Smooth muscle cell (in vitro differentiated cells): ENCODE measurements around the gene OXSR1. TPM values are rescaled to one million over a fixed set of nuclear protein-coding genes. Genes with fewer than 3 reads are reported as not detected.
A peak's percentile ranks its signal among the peaks of the same experiment; 100 is the strongest.

Experiments used
- DNase-seq: peaks from one replicate; lab custom pipeline; 2025; ENCODE audit not compliant: unreplicated experiment; lab: John Stamatoyannopoulos, UW
- H2AFZ ChIP-seq: fragments of 200-600 bp; sonication (generic); 2 replicates; pipeline ENCODE4 v1.6.0; 2016; ENCODE audit warnings: antibody characterized with exemption, low read depth, mild to moderate bottlenecking
- H3F3A ChIP-seq: fragments of 200-600 bp; sonication (generic); 2 replicates; pipeline ENCODE4 v1.6.0; 2017; ENCODE audit warnings: antibody characterized with exemption, low read depth
- H3K27ac ChIP-seq: fragments of 200-600 bp; sonication (generic); 2 replicates; pipeline ENCODE4 v1.5.1; 2016; ENCODE audit warnings: low read depth, mild to moderate bottlenecking
- H3K27me3 ChIP-seq: fragments of 200-600 bp; sonication (generic); 2 replicates; pipeline ENCODE4 v1.6.1; 2016; ENCODE audit warnings: low read depth, mild to moderate bottlenecking
- H3K36me3 ChIP-seq: fragments of 200-600 bp; sonication (generic); 2 replicates; pipeline ENCODE4 v1.5.1; 2016; ENCODE audit warnings: low read depth
- H3K4me1 ChIP-seq: fragments of 200-600 bp; sonication (generic); 2 replicates; pipeline ENCODE4 v1.5.1; 2016; ENCODE audit warnings: low read depth
- H3K4me2 ChIP-seq: fragments of 200-600 bp; sonication (generic); 2 replicates; pipeline ENCODE4 v1.6.0; 2016; ENCODE audit warnings: mild to moderate bottlenecking
- H3K4me3 ChIP-seq: fragments of 200-600 bp; sonication (generic); 2 replicates; pipeline ENCODE4 v1.5.1; 2016; ENCODE audit warnings: mild to moderate bottlenecking
- H3K79me2 ChIP-seq: fragments of 200-600 bp; sonication (generic); 2 replicates; pipeline ENCODE4 v1.6.0; 2016; ENCODE audit warnings: low read depth, mild to moderate bottlenecking
- H3K9ac ChIP-seq: fragments of 200-600 bp; sonication (generic); 2 replicates; pipeline ENCODE4 v1.6.0; 2016; ENCODE audit warnings: low read depth
- H3K9me3 ChIP-seq: fragments of 200-600 bp; sonication (generic); replicated peaks from 2 replicates; pipeline ENCODE4 v1.5.1; 2016; ENCODE audit warnings: low read depth
- H4K20me1 ChIP-seq: fragments of 200-600 bp; sonication (generic); 2 replicates; pipeline ENCODE4 v1.6.0; 2016; ENCODE audit warnings: low read depth
- CTCF ChIP-seq: fragments of 200-600 bp; sonication (generic); IDR thresholded peaks from 2 replicates; pipeline ENCODE4 v1.5.1; 2017; ENCODE audit warnings: borderline replicate concordance, mild to moderate bottlenecking, antibody characterized with exemption; ENCODE audit not compliant: insufficient read depth, poor library complexity, severe bottlenecking
- WGBS: methylation state at CpG from one replicate; pipeline ENCODE4 v1.1.7; 2016; ENCODE audit warnings: low lambda C conversion rate; 5-methylcytosine and 5-hydroxymethylcytosine counted together
- polyA plus RNA-seq: library from polyadenylated mRNA; unstranded; fragments of >200 nt; fragmentation: Nextera tagmentation; extraction: Ambion mirVana; gene quantifications from 2 replicates; pipeline ENCODE4 v1.2.1, GENCODE V29; 2016
- total RNA-seq: library from RNA; depleted of rRNA; stranded (reverse); fragments of >200 nt; gene quantifications from 2 replicates; pipeline ENCODE4 v1.2.3, GENCODE V29; 2014

OXSR1 gene
- total and polyA plus RNA-seq, 2 experiments from 2014 or later: 11.9 to 50.6 TPM

- no peak overlapping the region for H3K4me2 ChIP-seq
- no peak overlapping the region for H3K9ac ChIP-seq
- no peak overlapping the region for H2AFZ ChIP-seq
- no peaks in the 10 kb centered on the region for H3K27me3 ChIP-seq
- no peaks in the 10 kb centered on the region for H3K36me3 ChIP-seq
- no peak for DNase-seq
- peaks cover 11% of the 10 kb centered on the region for H3K79me2 ChIP-seq
- peaks cover 11% of the 10 kb centered on the region for H3K4me1 ChIP-seq
- H3K4me3 ChIP-seq: no peak overlapping the region
- peaks cover 3% of the 10 kb centered on the region for H3K9me3 ChIP-seq
- no peaks in the 10 kb centered on the region for H3F3A ChIP-seq
- H3K27ac ChIP-seq: no peak overlapping the region
- H4K20me1 ChIP-seq: no peaks in the 10 kb centered on the region
- 88% methylated on average over 1 of the region's 1 CpG for WGBS
- TF ChIP-seq CTCF: no peak
Measured at GRCh38 chr3:38142959-38143358, 22.4 kb upstream of the OXSR1 start.

- TF ChIP-seq CTCF: no peak
- Histone ChIP-seq H3K9me3 (peaks cover 3% of the 10 kb centered on the region), H3K27ac (no peak overlapping the region), H3K4me2 (no peak overlapping the region), H3K9ac (no peak overlapping the region), H3K4me3 (no peak overlapping the region), H3K4me1 (peaks cover 9% of the 10 kb centered on the region), H3K27me3 (no peaks in the 10 kb centered on the region), H2AFZ (no peak overlapping the region), H3F3A (no peaks in the 10 kb centered on the region), H3K36me3 (no peaks in the 10 kb centered on the region), H4K20me1 (no peaks in the 10 kb centered on the region), H3K79me2 (peaks cover 11% of the 10 kb centered on the region)
- 77% methylated on average over 3 of the region's 3 CpGs for WGBS
- DNase-seq: no peak
Measured at GRCh38 chr3:38143511-38143910, 21.8 kb upstream of the OXSR1 start.

- Histone ChIP-seq H3K9ac (no peak overlapping the region), H3K27me3 (no peaks in the 10 kb centered on the region), H4K20me1 (no peaks in the 10 kb centered on the region), H2AFZ (no peak overlapping the region), H3K79me2 (no peaks in the 10 kb centered on the region), H3K4me2 (no peak overlapping the region), H3K4me1 (no peaks in the 10 kb centered on the region), H3F3A (no peaks in the 10 kb centered on the region), H3K36me3 (no peaks in the 10 kb centered on the region), H3K4me3 (no peak overlapping the region), H3K27ac (no peak overlapping the region), H3K9me3 (peaks cover 3% of the 10 kb centered on the region)
- WGBS: 83% methylated on average over 2 of the region's 2 CpGs
- no peak for DNase-seq
- no peak for TF ChIP-seq CTCF
Measured at GRCh38 chr3:38146504-38146903, 18.8 kb upstream of the OXSR1 start.

- H3F3A ChIP-seq: no peaks in the 10 kb centered on the region
- no peak overlapping the region for H3K4me2 ChIP-seq
- peak overlapping the region; percentile 16 for H3K27ac ChIP-seq
- H3K36me3 ChIP-seq: no peaks in the 10 kb centered on the region
- 92% methylated on average over 3 of the region's 3 CpGs for WGBS
- no peaks in the 10 kb centered on the region for H3K4me1 ChIP-seq
- no peak overlapping the region for H3K9ac ChIP-seq
- no peaks in the 10 kb centered on the region for H3K79me2 ChIP-seq
- H3K9me3 ChIP-seq: peaks cover 3% of the 10 kb centered on the region
- H3K4me3 ChIP-seq: no peak overlapping the region
- DNase-seq: no peak
- H2AFZ ChIP-seq: no peak overlapping the region
- H3K27me3 ChIP-seq: no peaks in the 10 kb centered on the region
- no peak for TF ChIP-seq CTCF
- no peaks in the 10 kb centered on the region for H4K20me1 ChIP-seq
Measured at GRCh38 chr3:38147421-38147820, 17.9 kb upstream of the OXSR1 start.
